ENCODE measurements around the gene NEURL1B.
"Not testable (repeated sequence)": the region's sequence is repeated elsewhere in the genome, so short reads cannot be mapped to it uniquely, and the experiment has no call there.

NEURL1B gene

DNA sequence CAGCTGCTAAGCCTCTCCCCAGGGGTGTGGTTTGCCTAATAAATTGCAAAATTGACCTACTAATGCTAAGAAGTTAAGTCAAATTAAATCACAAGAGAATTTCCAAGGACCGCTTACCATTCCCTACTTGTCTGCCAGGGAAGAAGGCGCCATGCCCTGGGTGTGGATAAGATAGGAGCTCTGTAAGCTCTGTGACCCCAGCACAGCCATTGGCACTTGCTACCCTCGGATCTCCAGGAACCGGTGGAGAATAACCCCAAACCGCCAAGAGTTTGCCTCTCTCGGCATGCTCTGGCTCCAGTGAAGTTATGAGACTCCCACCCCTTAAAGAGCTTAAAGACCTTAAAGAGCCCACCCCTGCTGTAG lies 58.9 kb downstream of the NEURL1B start:
- DNase-seq = no peak

DNA sequence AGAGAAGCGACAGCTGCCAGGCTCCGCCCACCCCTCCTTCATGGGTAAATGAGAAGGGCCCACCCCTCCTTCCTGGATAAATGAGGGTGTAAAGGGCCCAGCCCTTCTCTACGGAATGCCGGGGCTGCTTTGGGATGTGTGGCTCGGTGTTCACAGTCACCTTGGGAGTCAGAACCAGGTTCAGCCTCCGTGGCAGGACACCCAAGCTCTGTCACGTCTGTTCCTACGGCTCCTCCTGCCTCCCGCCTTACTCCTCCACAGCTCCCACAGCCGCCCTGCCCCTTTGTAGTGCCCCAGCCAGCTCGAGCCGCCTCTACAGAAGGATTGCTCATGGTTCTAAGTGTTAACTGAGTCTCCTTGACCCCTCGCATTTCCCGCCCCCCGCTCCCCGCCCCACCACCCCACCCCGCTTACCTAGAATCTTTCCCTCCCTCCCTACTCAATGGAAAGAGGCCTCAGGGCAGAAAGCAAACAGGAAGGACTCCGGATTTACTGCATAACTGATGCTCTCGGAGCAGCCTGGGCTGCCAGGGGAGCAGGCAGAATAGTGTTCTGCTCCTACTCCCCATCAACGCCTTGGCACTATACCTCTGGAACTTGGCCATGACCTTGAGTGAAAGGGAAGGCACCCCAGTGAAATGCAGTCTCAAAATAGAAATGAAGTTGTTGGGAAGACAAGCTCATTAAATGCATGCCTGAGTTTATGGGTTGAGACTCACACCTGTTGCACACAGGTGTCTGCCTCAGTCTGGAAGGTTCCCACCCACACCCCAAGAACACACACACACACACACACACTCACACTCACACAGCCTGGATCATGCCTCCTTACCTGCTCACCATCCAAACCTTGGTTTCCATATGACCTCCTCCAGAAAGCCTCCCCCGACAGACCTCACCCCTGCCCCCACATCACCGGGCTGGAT lies 59.6 kb downstream of the NEURL1B start:
- DNase-seq = no peak

DNA sequence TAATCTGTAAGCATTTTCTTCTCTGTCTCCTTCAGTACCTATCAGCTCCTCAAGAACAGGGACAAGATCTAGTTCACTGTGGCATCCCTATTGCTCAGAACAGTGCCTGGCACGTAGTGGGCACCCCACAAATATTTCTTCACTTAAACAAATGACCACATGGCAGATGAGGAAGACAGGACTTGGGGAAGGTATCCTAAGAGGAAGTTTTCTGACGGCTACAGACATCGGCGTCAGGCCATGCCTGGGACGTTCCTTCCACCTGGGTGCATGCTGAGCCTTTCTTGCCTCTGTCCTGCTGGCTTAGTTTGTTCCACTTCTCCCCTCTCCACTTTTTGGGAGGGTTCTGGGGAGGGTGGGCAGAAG lies 60.2 kb downstream of the NEURL1B start:
- DNase-seq = no peak

DNA sequence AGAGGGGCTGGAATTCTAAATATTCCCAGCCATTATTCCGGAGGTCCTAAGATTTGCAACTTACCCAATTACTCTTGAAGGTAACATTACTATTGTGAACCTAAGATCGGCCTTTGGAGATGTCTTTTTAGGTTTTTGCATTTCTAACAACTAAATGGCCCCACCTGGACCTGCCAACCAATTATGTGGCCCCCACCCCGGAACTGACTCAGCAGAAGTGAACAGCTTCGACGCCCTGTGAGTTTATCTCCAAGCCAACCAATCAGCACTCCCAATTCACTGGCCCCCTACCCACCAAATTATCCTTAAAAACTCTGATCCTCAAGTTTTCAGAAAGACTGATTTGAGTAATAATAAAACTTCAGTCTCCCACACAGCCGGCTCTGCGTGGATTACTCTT lies 62.9 kb downstream of the NEURL1B start:
- no peak for DNase-seq

DNA sequence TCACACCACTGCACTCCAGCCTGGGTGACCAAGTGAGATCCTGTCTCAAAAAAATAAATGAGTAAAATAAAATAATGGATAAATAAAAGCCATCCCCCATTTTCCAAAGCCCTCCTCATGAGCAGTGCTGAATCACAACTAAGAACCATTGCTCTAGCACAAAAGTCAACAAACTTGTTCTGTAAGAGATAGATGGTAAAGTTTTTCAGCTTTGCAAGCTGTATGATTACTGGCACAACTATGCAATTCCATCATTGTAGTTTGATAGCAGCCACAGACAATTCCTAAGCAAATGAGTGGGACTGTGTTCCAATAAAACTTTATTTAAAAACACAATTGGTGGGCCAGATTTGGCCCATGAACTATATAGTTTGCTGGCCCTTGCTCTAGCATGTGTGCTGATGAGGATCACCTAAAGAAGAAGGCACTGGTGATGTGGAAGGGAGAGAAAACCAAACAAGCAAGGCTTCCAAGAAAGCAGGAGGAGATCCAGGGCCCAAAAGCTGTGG lies 64.6 kb downstream of the NEURL1B start:
- no peak for DNase-seq

DNA sequence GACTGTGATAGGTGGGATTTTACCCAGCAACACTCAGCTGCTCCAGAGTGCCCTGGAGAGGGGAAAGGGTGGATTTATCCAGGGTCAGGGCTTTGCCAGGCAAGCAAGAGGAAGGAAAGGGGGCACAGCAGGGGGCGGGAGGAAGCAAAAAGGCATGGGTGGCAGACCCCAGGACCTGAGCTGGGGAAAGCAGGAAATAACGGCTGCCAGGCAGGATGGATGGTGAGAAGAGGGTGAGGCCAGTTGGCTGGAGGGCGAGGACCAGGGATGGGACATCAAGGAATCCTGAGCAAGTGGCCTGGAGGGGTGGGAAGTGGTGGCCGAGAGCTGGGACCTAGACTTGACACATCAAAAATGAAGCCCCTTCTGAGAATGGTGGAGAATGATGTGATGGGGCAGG lies 65.7 kb downstream of the NEURL1B start:
- no peak for DNase-seq

DNA sequence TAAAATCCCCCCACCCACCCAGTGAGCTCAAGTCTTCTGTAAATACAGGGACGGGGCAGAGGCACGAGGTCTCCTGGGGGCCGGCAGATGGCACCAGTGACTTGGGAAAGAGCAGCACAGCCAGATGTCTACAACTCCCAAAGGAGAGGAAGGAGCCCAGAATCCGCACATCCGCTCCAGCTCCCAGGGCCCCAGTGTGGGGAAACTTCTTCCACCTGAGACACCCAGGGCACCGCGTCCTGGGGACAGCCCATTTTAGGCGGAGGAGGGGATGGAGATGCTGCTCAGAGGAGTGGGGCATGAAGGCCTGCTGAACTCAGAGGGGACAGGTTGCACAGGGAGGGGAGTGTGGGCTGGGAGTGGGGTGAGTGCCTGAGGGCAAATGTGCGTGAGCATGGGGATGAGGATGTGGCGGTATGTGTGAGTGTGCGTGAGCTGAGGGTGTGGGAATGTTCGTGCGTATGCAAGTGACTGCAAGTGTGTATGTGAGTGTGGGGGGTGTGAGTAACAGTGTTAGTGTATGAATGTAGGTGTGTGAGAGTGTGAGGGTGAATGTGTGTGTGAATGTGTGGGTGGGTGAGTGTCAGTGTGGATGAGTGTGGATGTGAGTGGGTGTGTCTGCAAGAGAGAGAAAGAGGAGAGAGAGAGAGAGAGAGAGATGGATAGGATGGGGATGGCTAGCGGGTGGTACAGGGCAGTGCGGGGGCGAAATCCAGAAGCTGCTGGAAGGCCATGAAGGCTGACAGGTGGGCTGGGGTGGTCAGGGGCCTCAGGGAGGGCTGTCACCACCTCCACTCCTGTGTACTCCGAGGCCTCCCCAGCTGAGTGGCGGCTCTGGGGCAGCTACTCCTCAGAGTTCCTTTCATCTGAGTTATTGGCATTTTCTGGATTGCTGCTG lies 66.5 kb downstream of the NEURL1B start:
- peak; percentile 72 for DNase-seq

DNA sequence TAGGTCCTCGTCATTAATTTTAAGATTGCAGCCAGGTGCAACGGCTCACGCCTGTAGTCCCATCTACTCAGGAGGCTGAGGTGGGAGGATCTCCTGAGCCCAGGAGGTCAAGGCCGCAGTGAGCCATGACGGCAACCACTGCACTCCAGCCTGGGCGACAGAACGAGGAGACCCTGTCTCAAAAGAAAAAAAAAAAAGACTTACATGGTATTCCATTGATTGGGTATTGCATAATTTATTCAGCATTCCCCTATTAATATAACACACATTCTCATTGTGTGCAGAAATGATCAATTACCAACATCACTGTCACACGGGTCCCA lies 67.1 kb downstream of the NEURL1B start:
- no peak for DNase-seq

DNA sequence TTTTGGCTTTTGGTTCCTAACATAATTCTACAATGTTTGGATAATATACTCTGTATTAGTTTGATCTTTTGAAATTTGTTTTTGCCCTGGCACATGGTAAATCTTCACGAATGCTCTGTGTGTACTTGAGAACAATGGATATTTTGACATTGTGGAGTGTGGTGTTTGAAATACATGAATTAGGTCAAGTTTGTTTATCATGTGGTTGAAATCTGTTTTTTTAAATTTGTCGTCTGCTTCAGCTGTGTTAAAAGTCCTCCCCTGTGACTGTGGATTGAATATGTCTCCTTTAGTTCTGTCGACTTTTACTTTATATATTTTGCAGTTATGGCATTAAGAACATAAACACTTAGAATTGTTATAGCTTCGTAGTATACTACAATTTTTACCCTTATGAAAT lies 69.6 kb downstream of the NEURL1B start:
- DNase-seq = no peak

DNA sequence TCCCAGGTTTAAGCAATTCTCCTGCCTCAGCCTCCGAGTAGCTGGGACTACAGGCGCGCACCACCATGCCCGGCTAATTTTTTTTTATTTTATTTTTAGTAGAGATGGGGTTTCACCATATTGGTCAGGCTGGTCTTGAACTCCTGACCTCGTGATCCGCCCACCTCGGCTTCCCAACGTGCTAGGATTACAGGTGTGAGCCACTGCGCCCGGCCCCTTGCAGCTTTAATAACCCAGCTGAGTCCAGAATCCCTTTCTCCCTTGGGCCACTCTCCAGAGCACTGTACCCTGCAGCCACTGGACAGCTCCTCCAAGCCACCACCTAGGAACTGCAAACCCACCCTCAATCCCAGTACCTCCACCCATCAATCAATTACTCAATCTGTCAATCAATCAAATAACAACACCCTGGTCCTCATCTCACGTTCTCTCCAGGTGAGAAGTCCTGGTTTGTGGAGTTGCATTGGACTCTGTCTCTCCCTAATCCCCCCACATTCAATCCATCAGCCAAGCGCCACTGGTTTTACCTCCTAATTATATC lies 70.3 kb downstream of the NEURL1B start:
- not testable (repeated sequence) for DNase-seq

DNA sequence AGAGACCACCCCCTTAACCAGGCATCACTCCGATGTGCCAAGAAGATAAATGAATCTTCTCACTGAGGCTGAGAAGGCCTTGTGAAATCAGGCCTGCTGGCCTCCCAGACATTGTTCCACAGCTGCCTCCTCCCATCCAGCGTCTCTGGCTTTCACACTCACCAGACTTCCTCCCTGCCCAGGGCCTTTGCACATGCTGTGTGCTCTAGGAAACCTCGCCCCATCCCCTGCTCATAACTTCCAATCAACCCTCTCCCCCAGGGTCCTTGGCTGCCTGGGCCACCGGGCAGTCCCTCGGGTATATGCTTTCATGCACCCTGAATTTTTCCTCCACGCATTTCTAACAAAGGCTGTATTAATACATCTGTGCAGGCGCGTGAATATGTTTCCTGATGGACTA lies 71.5 kb downstream of the NEURL1B start:
- DNase-seq = no peak

DNA sequence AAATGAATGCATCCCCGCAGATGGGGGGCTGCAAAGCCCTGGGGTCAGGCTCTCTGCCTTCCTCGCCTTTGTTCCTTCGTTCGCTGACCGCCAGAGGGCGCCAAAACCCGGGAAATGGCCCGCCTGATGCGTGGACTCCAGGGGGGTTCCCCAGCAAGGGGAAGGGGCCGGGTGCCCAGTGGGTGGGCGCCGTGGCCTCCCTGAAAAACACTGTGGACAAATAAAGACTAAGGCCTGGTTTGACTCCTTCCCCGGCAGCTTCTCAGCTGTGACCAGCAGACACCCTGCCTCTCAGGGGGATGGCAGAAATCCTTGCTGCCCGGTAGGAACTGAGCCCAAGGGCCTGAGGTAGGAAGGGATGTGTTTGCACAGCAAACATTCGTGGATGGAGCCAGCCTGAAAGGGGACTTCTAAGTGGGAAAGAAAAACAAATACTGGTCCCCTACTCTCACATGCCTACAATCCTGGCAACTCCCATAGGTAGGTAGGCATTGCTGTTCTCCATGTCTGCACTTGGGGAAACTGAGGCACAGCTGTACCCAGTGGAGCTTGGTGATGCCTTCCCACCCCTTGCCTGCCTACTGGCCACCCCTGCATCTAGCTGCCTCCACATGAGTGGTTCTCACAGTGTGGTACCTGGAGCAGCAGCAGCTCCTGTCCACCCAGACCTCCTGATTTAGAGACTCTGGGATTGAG lies 72.2 kb downstream of the NEURL1B start:
- peak; percentile 57 for DNase-seq

DNA sequence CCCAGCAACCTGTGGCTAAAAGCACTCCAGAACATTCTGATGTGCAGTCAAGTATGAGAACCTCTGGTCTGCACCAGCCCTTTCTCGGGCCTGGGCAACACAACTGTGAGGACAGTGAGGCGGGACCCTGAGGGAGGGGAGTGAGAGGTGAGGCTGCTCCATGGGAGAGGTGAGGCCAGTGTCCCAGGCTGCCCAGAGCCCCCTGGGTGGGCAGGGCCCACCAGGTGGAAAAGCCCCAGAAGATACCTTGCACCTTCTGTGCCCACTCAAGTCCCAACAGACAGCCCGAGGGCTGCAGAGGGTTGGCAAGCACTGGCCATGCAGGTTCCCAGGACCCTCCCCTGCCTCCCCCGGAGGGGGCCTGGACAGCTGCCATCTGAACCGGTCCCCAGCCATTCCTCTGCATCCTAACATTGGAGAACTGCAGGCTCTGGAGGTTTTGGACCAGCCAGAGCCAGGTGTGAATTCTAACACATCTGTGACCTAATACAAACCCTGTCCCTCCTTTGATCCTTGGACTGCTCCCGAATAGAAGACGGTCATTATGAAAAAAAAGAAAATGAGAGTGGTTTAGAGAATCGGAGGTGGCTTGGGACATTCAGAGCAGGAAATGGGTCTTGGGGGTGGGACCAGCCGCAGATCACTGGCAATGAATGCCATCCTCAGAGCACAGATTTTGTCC lies 72.9 kb downstream of the NEURL1B start:
- DNase-seq = no peak

DNA sequence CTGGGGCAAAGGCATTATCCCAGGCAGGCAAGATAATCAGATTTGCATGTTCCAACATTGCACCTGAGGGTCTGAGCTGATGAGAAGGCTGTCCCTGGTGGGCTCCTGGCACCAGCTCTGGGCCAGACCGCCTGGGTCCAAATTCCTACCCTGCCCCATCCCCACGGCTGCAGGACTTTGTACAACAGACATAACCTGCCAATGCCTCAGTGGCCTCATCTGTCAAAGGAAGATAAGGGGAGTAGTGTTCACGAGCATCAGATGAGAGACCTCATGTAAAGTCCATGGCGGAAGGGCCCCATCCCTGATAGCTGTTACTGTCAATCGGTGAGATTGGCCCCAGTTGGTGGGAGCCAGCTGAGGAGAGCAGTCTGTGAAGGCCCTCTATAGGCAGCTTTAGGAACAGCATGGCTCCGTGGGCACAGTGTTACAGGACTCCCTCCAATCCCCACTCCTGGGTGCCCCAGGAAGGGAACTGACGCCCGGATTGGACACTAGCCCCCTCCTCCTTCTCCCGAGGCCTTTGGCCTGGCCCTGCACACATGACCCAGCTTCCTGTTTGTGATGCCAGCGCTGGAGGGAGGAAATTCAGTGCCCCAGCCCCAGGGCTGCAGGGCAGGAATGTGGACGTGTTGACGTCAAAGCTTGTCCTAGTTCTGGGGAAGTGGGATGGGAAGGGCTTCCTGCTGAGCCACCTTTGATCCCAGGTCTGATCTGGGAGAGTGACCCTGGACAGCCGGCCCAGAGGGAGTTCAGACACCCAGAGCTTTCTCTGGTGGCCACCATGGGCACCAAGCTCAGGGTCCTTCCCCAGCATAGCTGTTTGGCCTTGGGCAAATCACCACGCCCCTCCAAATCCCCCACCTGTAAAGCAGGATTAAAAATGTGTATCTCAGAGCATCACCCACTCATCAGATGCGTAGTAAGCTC lies 73.7 kb downstream of the NEURL1B start:
- peak; percentile 81 for DNase-seq

DNA sequence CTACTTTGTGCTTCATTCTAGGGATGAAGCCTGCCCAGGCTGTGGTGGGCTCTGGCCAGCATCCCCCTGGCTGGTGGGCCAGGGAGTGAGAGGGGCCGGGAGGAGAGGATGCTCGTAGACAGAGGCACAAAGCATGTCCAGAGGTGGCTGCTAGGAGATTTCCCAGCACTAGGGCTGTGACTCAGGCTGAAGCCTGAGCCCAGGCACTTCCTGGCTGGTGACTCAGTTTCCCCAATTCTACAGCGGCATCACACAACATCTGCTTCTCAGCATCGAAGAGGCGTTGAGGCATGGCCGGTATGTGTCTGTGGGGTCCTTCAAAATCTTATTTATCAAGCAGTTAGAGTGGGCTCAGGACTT lies 74.3 kb downstream of the NEURL1B start:
- no peak for DNase-seq

DNA sequence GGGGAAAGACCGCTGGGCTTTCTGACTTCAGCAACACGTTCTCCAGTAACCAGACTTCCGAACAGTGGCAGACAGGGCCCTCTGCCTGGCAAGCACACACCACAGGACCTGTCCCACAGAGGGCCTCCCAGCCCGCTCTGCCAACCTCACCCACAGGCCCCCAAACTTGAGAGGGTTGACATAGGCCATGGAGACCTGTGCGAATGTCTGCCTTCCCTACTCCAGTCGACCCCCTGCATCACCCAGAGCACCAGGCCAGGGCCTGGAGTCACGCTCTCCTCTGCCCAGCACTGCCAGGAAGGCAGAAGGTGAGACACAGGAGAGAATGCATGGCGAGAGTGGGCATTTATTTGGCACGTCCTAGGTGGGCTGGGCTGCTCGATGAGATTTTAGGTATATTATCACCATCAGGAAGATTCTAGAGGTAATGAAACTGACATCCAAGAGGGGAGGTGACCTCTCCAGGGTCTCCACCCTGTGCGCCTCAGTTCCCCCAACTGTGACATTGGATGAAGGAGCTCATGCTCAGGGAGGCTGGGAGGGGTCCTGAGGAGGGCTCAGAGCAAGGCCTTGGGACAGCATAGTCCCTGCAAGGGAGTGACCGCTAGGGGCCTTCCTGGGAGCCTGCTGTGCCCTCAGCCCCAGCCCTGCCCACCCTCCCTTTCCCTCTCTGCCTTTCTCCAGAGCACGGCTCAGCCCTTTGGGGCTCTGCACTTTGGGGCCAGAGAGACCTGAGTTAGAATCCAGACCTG lies 75.0 kb downstream of the NEURL1B start:
- DNase-seq = peak; percentile 17

DNA sequence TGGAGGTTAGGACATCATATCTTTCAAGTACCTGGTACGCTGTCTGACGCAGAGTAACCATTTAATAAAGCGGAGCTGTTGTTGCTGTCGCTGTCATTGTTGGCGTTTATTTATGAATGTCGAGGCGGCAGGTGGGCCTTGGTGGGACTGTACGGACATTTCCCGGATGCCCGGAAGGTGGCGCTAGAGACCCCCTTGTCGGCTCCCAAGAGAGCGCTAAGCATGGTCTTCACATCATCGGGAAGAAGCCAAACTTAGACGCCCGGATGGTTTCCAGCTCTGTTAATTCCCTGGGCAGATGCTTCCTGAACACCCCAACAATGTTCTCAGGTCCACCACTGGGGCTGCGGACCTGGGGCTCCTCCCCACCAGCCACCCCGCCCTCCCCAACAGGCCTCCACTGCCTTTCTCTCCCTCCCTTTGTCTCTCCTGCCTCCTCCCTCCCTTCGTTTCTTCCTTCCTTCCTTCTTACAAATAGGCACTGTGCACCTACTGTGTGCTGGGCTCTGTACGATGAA lies 75.8 kb downstream of the NEURL1B start:
- peak; percentile 82 for DNase-seq

DNA sequence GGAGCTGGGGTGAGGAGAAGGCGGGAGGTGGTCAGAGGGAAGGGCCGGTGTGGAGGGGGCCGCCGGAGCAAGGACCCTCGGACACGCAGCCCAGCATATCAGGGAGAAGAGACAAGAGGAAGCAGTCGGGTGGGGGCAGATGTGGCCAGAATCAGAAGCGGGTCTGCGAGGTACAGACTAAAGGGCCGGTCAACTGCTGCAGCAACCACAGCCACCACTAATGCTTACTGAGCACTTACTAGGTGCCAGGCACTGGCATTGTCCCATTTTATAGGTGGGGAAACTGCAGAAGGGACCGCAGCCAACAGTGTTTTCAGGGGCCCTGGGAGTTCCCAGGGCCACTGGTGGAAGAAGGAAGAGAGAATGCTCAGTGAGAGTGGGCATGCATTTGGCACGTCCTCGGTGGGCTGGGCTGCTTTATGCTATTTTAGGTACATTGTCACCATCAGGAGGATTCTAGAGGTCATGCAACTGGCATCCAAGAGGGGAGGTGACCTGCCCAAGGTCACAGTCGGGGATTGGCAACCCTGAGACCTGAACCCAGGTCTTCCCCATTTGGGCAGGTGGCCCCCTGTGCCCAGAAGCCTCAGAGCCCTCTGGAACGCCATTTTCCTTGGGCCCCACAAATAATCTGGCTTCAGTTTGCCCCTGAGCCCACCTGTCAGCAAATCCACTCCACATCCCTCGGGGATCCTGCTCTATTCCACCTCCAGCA lies 76.6 kb downstream of the NEURL1B start:
- no peak for DNase-seq

DNA sequence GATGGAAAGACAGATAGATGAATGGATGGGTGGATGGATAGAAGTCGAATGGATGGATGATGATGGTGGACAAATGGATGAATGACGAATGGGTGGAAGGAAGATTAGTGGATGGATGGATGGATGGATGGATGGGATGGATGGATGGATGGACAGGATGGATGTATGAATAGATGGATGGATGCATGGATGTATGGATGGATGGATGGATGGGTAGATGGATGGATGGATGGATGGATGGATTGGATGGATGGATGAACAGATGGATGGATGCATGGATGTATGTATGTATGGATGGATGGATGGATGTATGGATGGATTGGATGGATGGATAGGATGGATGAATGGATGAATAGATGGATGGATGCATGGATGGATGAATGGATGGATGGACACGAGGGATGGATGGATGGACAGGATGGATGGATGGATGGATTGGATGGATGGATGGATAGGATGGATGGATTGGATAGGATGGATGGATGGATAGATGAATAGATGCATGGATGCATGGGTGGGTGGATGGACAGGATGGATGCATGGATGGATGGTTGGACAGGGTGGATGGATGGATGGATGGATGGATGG lies 77.6 kb downstream of the NEURL1B start:
- DNase-seq = no peak

Data from OCI-M1 (cell line).